Mononuclear cell (primary cell): ENCODE data around the gene PHC2. TPM values are rescaled to one million over a fixed set of nuclear protein-coding genes. Genes with fewer than 3 reads are reported as not detected.

Experiments used
- H3K27me3 ChIP-seq: 2 replicates; pipeline ENCODE4 v1.6.0; 2011; ENCODE audit warnings: low read length, control low read depth; ENCODE audit not compliant: insufficient read depth
- H3K4me1 ChIP-seq: 2 replicates; pipeline ENCODE4 v1.5.1; 2011; ENCODE audit warnings: mild to moderate bottlenecking, low read length, control low read depth; ENCODE audit not compliant: insufficient read depth
- H3K4me3 ChIP-seq: 2 replicates; pipeline ENCODE4 v1.5.1; 2011; ENCODE audit warnings: mild to moderate bottlenecking, low read length, moderate library complexity
- H3K9me3 ChIP-seq: 2 replicates; pipeline ENCODE4 v1.5.1; 2011; ENCODE audit warnings: low read depth, mild to moderate bottlenecking, control low read depth, low read length
- total RNA-seq: library from RNA; depleted of rRNA; stranded (reverse); fragments of >200 nt; gene quantifications from one replicate; pipeline ENCODE4 v1.2.3, GENCODE V29; 2012

The PHC2 gene
- total RNA-seq, 1 donor: 55.6 TPM

- Histone ChIP-seq H3K27me3 (no peaks in the 10 kb centered on the region), H3K4me3 (no peak overlapping the region), H3K4me1 (peaks cover 37% of the 10 kb centered on the region), H3K9me3 (no peaks in the 10 kb centered on the region)
Measured at GRCh38 chr1:33326785-33327184, 104.1 kb downstream of the PHC2 start.

- no peak overlapping the region for H3K4me3 ChIP-seq
- H3K4me1 ChIP-seq: peaks cover 37% of the 10 kb centered on the region
- no peaks in the 10 kb centered on the region for H3K9me3 ChIP-seq
- H3K27me3 ChIP-seq: no peaks in the 10 kb centered on the region
Measured at GRCh38 chr1:33324677-33325575, 106.0 kb downstream of the PHC2 start.

- peaks cover 36% of the 10 kb centered on the region for H3K4me1 ChIP-seq
- H3K27me3 ChIP-seq: no peaks in the 10 kb centered on the region
- H3K4me3 ChIP-seq: no peak overlapping the region
- H3K9me3 ChIP-seq: no peaks in the 10 kb centered on the region
Measured at GRCh38 chr1:33323663-33324477, 107.0 kb downstream of the PHC2 start.

GRCh38 chr1:33322870-33323585 lies 107.9 kb downstream of the PHC2 start:
- Histone ChIP-seq H3K27me3 (no peaks in the 10 kb centered on the region), H3K4me1 (peaks cover 27% of the 10 kb centered on the region), H3K4me3 (no peak overlapping the region), H3K9me3 (no peaks in the 10 kb centered on the region)

- Histone ChIP-seq H3K27me3 (no peaks in the 10 kb centered on the region), H3K4me1 (peaks cover 18% of the 10 kb centered on the region), H3K9me3 (no peaks in the 10 kb centered on the region), H3K4me3 (no peak overlapping the region)
Measured at GRCh38 chr1:33322109-33322508, 108.8 kb downstream of the PHC2 start.

- no peaks in the 10 kb centered on the region for H3K27me3 ChIP-seq
Measured at GRCh38 chr1:33321178-33321577, 109.7 kb downstream of the PHC2 start.

GRCh38 chr1:33320619-33321165 lies 110.2 kb downstream of the PHC2 start, which contains the start of gene A3GALT2:
Gene A3GALT2, minus strand, starts transcription at chr1:33321098. Its CDS starts 0 bp downstream, at chr1:33321098.
- Histone ChIP-seq H3K4me3 (no peak within 1 kb of the TSS), H3K9me3 (no peaks in the 10 kb centered on the region), H3K4me1 (peaks cover 4% of the 10 kb centered on the region), H3K27me3 (no peaks in the 10 kb centered on the region)

More at GRCh38 chr1:33321178-33321577, 109.7 kb downstream of the PHC2 start:
- Histone ChIP-seq H3K9me3 (no peaks in the 10 kb centered on the region), H3K4me3 (no peak overlapping the region), H3K4me1 (peaks cover 9% of the 10 kb centered on the region)

- no peak overlapping the region for H3K4me3 ChIP-seq
- H3K27me3 ChIP-seq: no peaks in the 10 kb centered on the region
- H3K4me1 ChIP-seq: no peaks in the 10 kb centered on the region
- H3K9me3 ChIP-seq: no peaks in the 10 kb centered on the region
Measured at GRCh38 chr1:33319949-33320618, 110.8 kb downstream of the PHC2 start.

GRCh38 chr1:33319186-33319948 lies 111.5 kb downstream of the PHC2 start:
- no peaks in the 10 kb centered on the region for H3K27me3 ChIP-seq
- H3K9me3 ChIP-seq: no peaks in the 10 kb centered on the region
- no peak overlapping the region for H3K4me3 ChIP-seq
- no peaks in the 10 kb centered on the region for H3K4me1 ChIP-seq

- Histone ChIP-seq H3K4me3 (no peak overlapping the region), H3K4me1 (no peaks in the 10 kb centered on the region)
Measured at GRCh38 chr1:33317946-33318345, 112.9 kb downstream of the PHC2 start.

GRCh38 chr1:33317354-33317753 lies 113.5 kb downstream of the PHC2 start:
- H3K4me1 ChIP-seq: no peaks in the 10 kb centered on the region
- H3K9me3 ChIP-seq: no peaks in the 10 kb centered on the region
- no peaks in the 10 kb centered on the region for H3K27me3 ChIP-seq

More at GRCh38 chr1:33317946-33318345, 112.9 kb downstream of the PHC2 start:
- Histone ChIP-seq H3K9me3 (no peaks in the 10 kb centered on the region), H3K27me3 (no peaks in the 10 kb centered on the region)

GRCh38 chr1:33316601-33317000 lies 114.3 kb downstream of the PHC2 start:
- H3K27me3 ChIP-seq: no peaks in the 10 kb centered on the region
- H3K4me3 ChIP-seq: no peak overlapping the region
- H3K9me3 ChIP-seq: no peaks in the 10 kb centered on the region
- H3K4me1 ChIP-seq: no peaks in the 10 kb centered on the region

More at GRCh38 chr1:33317354-33317753, 113.5 kb downstream of the PHC2 start:
- H3K4me3 ChIP-seq: no peak overlapping the region

- H3K4me1 ChIP-seq: no peaks in the 10 kb centered on the region
- no peak overlapping the region for H3K4me3 ChIP-seq
- no peaks in the 10 kb centered on the region for H3K9me3 ChIP-seq
- H3K27me3 ChIP-seq: no peaks in the 10 kb centered on the region
Measured at GRCh38 chr1:33314416-33314815, 116.5 kb downstream of the PHC2 start.
